ENCODE data around the gene PYGB.
"Not testable (repeated sequence)": the region's sequence is repeated elsewhere in the genome, so short reads cannot be mapped to it uniquely, and the experiment has no call there.

The PYGB gene

DNA sequence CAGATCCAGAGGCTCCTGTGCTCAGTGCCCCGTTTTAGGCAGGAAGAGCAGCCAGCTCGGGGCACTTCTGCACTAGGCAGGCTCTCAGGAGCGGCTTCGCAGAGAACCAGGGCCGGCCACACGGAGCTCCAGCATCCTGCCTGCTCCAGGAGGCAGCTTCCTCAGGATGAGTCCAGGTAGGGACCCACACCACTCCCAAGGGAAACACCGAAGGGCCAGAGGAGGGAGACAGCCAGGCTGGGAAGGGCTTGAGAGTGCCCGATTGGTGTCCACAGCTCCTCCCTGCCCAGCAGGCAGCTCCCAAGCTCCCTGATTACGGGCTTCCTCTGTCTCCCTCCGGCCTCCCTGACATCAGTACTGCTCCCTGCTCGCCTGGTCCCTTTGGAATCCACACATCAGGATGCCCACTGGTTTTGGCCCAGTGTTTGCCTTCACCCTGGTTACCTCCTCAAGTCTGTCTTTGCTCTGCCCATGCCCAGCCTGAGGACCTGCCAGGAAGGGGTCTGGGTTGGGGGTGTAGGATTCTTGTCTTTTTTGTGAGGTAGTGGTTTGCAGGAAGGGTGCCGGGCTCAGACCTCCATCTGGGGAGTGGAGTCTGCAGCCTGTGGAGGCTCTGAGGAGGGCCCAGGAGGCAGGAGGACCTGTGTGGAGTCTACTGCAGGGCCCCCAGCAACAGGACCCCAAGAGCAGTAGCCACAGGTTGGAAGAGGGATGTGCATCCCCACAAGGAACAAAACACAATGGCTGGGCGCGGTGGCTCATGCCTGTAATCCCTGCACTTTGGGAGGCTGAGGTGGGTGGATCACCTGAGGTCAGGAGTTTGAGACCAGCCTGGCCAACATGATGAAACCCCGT is 11.2 kb upstream of the PYGB start:
- H3K4me3 ChIP-seq (ENCODE audit: low read depth, low read length): no peak overlapping the region
- TF ChIP-seq, protein P1, sequence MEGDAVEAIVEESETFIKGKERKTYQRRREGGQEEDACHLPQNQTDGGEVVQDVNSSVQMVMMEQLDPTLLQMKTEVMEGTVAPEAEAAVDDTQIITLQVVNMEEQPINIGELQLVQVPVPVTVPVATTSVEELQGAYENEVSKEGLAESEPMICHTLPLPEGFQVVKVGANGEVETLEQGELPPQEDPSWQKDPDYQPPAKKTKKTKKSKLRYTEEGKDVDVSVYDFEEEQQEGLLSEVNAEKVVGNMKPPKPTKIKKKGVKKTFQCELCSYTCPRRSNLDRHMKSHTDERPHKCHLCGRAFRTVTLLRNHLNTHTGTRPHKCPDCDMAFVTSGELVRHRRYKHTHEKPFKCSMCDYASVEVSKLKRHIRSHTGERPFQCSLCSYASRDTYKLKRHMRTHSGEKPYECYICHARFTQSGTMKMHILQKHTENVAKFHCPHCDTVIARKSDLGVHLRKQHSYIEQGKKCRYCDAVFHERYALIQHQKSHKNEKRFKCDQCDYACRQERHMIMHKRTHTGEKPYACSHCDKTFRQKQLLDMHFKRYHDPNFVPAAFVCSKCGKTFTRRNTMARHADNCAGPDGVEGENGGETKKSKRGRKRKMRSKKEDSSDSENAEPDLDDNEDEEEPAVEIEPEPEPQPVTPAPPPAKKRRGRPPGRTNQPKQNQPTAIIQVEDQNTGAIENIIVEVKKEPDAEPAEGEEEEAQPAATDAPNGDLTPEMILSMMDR (IDR thresholded peaks at IDR 0.05; ENCODE audit: borderline replicate concordance, insufficient read depth, low read depth, low read length): no peak

DNA sequence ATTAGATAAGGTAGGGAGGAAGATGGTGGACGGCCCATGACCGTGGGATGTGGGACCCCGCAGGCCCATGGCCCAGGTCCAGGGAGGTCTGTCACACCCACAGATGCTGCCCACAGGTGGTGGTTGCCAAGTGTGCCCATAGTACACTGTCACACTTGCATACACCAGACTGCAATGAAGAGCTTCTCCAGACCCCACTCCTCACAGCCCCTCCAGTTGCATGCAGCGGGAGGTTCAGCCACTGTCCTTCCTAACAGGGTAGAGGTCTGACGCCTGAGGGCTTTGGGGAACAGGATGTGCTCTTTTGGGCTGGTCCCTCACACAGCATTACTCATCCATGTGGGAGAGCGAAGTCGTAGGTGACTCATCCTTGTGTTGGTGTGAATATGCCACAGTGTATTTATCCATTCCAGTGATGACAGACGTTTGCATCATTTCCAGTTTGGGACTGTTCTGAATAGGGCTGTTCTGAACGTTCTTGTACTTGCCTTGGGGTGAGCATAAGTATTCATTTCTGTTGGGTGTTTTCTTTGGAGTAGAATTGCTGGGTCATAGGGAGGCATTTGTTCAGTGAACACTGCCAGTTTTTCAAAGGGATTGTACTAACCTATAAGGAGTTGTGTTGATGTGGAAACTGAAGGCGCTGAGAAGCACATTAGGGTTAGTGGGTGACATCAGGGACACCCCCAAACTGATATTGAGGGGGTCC is 10.1 kb upstream of the PYGB start:
- no peak overlapping the region for H3K4me3 ChIP-seq (ENCODE audit: low read depth, low read length)

GRCh38 chr20:25238319-25239037 is 9.4 kb upstream of the PYGB start:
- TF ChIP-seq, protein P1 (IDR thresholded peaks at IDR 0.05; ENCODE audit: borderline replicate concordance, insufficient read depth, low read depth, low read length): no peak
- H3K4me3 ChIP-seq (ENCODE audit: low read depth, low read length): no peak overlapping the region

More for the DNA sequence above, 10.1 kb upstream of the PYGB start:
- TF ChIP-seq, protein P1 (IDR thresholded peaks at IDR 0.05; ENCODE audit: borderline replicate concordance, insufficient read depth, low read depth, low read length): no peak

- TF ChIP-seq, protein P1 (IDR thresholded peaks at IDR 0.05; ENCODE audit: borderline replicate concordance, insufficient read depth, low read depth, low read length): no peak
- H3K4me3 ChIP-seq (ENCODE audit: low read depth, low read length): no peak overlapping the region
Measured at GRCh38 chr20:25239387-25240370, 8.2 kb upstream of the PYGB start.

- not testable (repeated sequence) for H3K4me3 ChIP-seq (ENCODE audit: low read depth, low read length)
Measured at GRCh38 chr20:25240851-25241658, 6.8 kb upstream of the PYGB start.

GRCh38 chr20:25241659-25241955 is 6.3 kb upstream of the PYGB start:
- H3K4me3 ChIP-seq (ENCODE audit: low read depth, low read length): not testable (repeated sequence)

DNA sequence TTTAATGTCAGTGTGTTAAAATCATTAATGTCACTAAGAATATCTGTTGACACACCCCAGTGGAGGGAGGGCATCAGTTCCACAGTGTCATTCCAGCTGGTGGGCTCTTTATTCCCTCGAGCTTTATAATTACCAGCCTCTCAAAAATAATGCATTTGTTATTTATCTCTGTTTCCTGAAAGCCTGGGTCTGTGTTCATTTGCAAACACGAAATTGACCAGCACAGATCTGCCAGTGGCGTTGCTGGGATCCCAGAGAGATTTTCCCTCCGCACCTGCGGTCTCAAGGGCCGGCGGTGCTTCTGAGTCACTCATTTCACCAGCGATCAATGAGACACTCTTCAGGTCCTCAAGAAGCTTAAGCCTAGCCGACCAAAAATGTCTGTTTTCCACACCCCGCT is 5.7 kb upstream of the PYGB start:
- no peak overlapping the region for H3K4me3 ChIP-seq (ENCODE audit: low read depth, low read length)
- TF ChIP-seq, protein P1 (IDR thresholded peaks at IDR 0.05; ENCODE audit: borderline replicate concordance, insufficient read depth, low read depth, low read length): no peak

Measured in GM12875 (cell line).